Tibial artery (tissue), 4 donors: Measurements from ENCODE around the gene CSDE1.
A peak's percentile ranks its signal among the peaks of the same experiment; 100 is the strongest.
"Not testable (repeated sequence)": the region's sequence is repeated elsewhere in the genome, so short reads cannot be mapped to it uniquely, and the experiment has no call there.

Source experiments
- DNase-seq, 2 donors: peaks; one replicate each; pipeline ENCODE4 v3.0.0-alpha.2; 2019
- H3K27ac ChIP-seq, 2 donors: fragments of 200-600 bp; sonication (generic) in 1 of 2; 1 replicate in 1 of 2; 2 replicates in 1 of 2; pipeline ENCODE4 v1.5.1; 2018 to 2019; ENCODE audit warnings: mild to moderate bottlenecking in 1 of 2
- H3K27me3 ChIP-seq, 2 donors: fragments of 200-600 bp; sonication (generic) in 1 of 2; one replicate each; pipeline versions ENCODE4 v1.5.1 to v1.6.0; 2016 to 2019
- H3K36me3 ChIP-seq, 3 donors: fragments of 200-600 bp; sonication (generic) in 2 of 3; one replicate each; pipeline ENCODE4 v1.5.1; 2016 to 2019; ENCODE audit warnings: mild to moderate bottlenecking in 2 of 3
- H3K4me1 ChIP-seq, 4 donors: fragments of 200-600 bp; sonication (generic) in 2 of 4; 1 replicate in 3 of 4; 2 replicates in 1 of 4; pipeline ENCODE4 v1.5.1; 2016 to 2019
- H3K4me3 ChIP-seq, 2 donors: fragments of 200-600 bp; sonication (generic) in 1 of 2; 1 replicate in 1 of 2; 2 replicates in 1 of 2; pipeline ENCODE4 v1.5.1; 2018 to 2019; ENCODE audit warnings: mild to moderate bottlenecking in 2 of 2
- H3K9me3 ChIP-seq, 3 donors: fragments of 200-600 bp; sonication (generic) in 1 of 3; one replicate each; pipeline ENCODE4 v1.5.1; 2016 to 2019
- intact Hi-C: fragments of 100-400 bp; cut with DNase I; formaldehyde crosslinking; loops from one replicate; pipeline ENCODE4 v1.15.0; 2023; ENCODE audit warnings: low total_unique reads
- TF ChIP-seq, protein P1 (sequence below), 2 experiments: fragments of 200-600 bp in 1 of 2; fragments of 450-650 bp in 1 of 2; IDR thresholded peaks; one replicate each; pipeline ENCODE4 v1.5.1; 2017 to 2019; ENCODE audit warnings: antibody characterized with exemption in 2 of 2, mild to moderate bottlenecking in 1 of 2, moderate library complexity in 1 of 2

The CSDE1 gene

DNA sequence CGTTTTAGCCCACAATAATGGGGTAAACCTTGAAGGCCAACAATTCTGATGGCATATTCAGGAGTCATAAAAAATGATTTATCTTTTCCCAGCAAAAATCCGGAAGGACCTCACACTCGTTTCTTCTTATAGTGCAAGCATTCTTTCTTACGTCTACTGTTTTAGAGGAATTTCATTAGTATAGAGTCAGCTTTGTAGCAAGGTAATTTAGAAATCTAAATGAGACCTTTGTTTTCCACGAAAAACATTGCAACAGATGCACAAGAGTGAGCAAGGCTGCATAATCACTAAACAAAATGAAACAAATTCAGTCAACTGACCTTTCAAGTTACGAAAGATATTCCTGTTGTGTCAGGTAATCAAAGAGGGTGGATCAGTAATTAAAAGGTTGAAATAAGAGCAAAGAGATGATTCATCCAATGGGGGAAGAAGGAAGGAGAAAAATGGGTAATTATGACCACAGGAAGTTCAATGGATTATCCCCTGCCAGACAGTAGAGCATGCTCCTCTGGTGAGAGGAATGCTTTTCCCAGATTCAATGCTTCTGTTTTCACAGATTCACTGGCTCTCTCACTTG, 560 bp upstream of the CSDE1 start:
- Histone ChIP-seq H3K4me3 (peak overlapping the region; percentile 92 to 97), H3K27ac (peak overlapping the region; percentile 100), H3K27me3 (no peaks in the 10 kb centered on the region), H3K9me3 (no peaks in the 10 kb centered on the region), H3K4me1 (peaks cover 0 to 37% (median 29%) of the 10 kb centered on the region in 4 donors), H3K36me3 (no peaks in the 10 kb centered on the region)
- intact Hi-C loops, result no loop called here
- TF ChIP-seq, protein P1, sequence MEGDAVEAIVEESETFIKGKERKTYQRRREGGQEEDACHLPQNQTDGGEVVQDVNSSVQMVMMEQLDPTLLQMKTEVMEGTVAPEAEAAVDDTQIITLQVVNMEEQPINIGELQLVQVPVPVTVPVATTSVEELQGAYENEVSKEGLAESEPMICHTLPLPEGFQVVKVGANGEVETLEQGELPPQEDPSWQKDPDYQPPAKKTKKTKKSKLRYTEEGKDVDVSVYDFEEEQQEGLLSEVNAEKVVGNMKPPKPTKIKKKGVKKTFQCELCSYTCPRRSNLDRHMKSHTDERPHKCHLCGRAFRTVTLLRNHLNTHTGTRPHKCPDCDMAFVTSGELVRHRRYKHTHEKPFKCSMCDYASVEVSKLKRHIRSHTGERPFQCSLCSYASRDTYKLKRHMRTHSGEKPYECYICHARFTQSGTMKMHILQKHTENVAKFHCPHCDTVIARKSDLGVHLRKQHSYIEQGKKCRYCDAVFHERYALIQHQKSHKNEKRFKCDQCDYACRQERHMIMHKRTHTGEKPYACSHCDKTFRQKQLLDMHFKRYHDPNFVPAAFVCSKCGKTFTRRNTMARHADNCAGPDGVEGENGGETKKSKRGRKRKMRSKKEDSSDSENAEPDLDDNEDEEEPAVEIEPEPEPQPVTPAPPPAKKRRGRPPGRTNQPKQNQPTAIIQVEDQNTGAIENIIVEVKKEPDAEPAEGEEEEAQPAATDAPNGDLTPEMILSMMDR (IDR thresholded peaks at IDR 0.05), result peak in 1 of 2 experiments; percentile 29
- no peak for DNase-seq

DNA sequence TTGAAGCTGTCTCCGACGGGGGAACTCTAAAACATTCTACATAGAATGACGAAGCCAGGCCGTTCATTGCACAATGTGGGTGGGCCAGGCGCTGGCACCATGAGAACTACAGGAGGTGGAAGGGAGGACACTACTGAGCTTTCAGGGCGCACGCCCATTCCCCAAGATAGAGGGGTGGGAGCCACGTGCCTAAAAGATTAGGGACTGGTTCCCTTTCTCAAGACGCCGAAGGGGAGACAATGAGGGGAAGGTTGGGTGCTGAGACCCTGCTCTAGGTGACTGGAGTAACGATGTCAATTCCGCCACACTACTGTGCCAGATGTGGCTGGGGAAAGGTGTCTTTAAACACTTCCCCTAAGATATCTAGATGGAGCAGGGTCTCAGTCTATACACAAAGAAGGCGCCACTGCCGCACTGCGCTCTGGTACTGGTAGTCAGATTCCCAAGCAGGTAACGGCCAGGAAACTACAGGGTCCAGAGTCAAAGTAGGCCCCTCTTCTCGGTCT, 782 bp downstream of the CSDE1 start:
- H3K9me3 ChIP-seq, result no peaks in the 10 kb centered on the region
- H3K4me1 ChIP-seq, result peaks cover 0 to 51% (median 38%) of the 10 kb centered on the region in 4 donors
- H3K36me3 ChIP-seq, result no peaks in the 10 kb centered on the region
- DNase-seq, result peak; percentile 60 to 67
- no peaks in the 10 kb centered on the region for H3K27me3 ChIP-seq
- intact Hi-C loops, result no loop called here
- H3K27ac ChIP-seq, result peak overlapping the region; percentile 100
- peak overlapping the region; percentile 92 to 97 for H3K4me3 ChIP-seq
- TF ChIP-seq, protein P1 (IDR thresholded peaks at IDR 0.05), result no peak

DNA sequence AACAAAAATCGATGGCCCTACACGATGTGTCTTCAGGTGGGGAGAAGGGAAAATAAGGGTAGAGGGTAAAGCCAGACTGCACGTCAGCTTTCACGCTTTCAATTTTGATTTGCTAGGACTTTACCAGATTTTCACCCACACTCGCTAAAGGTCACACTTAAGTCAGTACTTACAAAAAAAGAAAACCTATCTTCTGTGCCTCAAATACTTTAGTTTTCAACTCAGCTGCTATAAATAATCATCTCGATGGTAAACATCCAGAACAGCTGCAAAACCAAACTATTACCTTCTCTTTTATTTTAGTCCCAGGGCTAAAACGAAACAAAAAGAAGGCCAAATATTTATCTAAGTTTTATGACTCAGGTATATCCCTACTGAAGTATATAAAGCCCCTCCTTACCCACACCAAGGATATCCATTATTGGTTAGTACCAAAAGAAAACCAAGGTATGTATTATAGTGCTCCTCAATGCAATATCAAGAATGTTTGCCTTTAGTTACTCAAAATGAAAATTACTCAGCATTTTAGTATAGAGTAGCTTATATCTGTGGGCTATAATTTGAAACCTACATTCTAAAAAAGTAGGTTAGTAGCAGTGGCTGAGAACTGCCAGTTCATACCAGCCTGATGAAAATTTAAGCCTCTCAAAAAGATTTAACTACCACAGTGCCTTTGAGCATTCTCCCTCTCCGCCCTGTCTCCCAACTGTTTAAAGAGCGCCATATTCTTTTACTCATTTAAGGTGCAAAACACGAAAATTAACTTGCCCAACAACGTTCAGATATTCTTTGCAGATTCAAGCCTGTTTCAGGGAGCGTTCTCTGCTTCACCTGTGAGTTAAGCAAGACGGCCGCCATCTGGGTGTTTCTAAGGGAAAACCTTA, 1.5 kb downstream of the CSDE1 start:
- intact Hi-C loops, result no loop called here
- H3K4me1 ChIP-seq, result peaks cover 0 to 58% (median 45%) of the 10 kb centered on the region in 4 donors

DNA sequence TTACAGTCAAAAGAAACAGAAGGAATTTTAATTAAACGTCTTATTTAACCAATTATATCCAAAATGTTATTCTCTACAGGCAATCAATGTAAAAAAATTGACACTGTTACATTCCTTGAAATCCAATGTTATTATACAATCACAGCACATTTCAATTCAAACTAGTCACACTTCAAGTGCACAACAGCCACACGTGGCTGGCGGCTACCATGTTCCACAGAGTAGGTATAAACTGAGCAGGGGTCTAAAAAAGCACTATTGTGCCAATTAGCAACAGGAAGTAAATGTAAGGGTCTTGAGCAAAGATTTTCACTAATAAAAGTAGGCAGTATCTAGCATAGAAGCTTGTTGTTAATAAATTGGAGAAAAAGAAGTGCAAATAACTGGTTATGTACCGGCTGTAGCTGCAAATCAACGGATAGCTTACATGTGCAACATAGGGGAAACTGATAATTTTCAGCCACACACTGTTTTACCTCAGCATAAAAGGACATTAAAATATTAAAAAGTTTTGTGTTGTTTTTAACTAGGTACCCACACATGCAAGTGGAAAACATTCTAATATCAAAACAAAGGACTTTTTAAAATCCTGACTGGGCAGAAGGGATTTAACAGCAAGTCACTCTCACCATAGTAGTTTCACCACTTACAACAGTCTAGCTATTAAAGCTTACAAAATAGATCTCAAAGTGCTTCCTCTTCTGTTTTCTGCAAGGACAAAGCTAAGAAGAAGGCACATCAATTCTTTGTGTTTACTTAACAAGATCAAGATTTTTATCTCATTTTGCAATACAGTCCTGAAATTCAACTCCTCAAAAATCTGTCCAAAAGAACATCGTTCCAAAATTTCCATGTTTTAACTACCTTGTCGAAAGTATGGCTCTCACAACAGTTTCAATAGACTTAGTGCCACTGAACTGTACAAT, 2.5 kb downstream of the CSDE1 start:
- peaks cover 0 to 68% (median 50%) of the 10 kb centered on the region in 4 donors for H3K4me1 ChIP-seq
- intact Hi-C loops, result no loop called here

More for the DNA sequence above, 1.5 kb downstream of the CSDE1 start:
- Histone ChIP-seq H3K9me3 (no peaks in the 10 kb centered on the region), H3K4me3 (peak overlapping the region; percentile 92 to 97), H3K27ac (peak overlapping the region; percentile 100), H3K27me3 (no peaks in the 10 kb centered on the region), H3K36me3 (no peaks in the 10 kb centered on the region)
- no peak for DNase-seq
- TF ChIP-seq, protein P1 (IDR thresholded peaks at IDR 0.05), result no peak

DNA sequence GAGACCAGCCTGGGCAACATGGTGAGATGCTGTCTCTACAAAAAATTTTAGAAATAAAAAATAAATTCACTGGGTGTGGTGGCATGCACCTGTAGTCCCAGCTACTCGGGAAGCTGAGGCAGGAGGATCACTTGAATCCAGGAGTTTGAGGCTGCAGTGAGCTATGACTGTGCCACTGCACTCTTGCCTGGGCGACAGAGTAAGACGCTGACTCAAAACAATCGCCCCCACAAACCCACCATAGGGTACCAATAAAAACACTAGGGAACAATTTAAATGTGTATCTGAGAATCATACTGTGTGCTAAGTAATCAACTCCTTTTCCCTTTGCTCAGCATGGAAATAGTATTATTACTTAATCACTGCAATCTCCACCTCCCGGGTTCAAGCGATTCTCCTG, 4.1 kb downstream of the CSDE1 start:
- H3K4me1 ChIP-seq, result peaks cover 0 to 84% (median 56%) of the 10 kb centered on the region in 4 donors
- H3K27me3 ChIP-seq, H3K27ac ChIP-seq, intact Hi-C loops, H3K9me3 ChIP-seq, DNase-seq, H3K4me3 ChIP-seq: not testable (repeated sequence)
- H3K36me3 ChIP-seq, result peaks cover 9 to 14% (median 12%) of the 10 kb centered on the region in 3 donors

More for the DNA sequence above, 2.5 kb downstream of the CSDE1 start:
- H3K9me3 ChIP-seq, result no peaks in the 10 kb centered on the region
- TF ChIP-seq, protein P1 (IDR thresholded peaks at IDR 0.05), result no peak
- H3K27ac ChIP-seq, result peak overlapping the region; percentile 4 to 100
- no peak for DNase-seq
- H3K36me3 ChIP-seq, result no peaks in the 10 kb centered on the region
- H3K27me3 ChIP-seq, result no peaks in the 10 kb centered on the region
- H3K4me3 ChIP-seq, result peak overlapping the region in 1 of 2 donors; percentile 92
